Ishikawa (cell line): ENCODE data around the gene DPPA3.

Experiments
- CEBPB ChIP-seq: IDR thresholded peaks from 2 replicates; pipeline ENCODE4 v1.6.1; 2012
- CREB1 ChIP-seq: IDR thresholded peaks from 2 replicates; pipeline ENCODE4 v1.6.1; 2012; ENCODE audit warnings: low read depth
- TAF1 ChIP-seq: IDR thresholded peaks from 2 replicates; pipeline ENCODE4 v1.6.1; 2012; ENCODE audit warnings: low read depth, mild to moderate bottlenecking

GRCh38 chr12:7705846-7706245 is 5.4 kb upstream of the DPPA3 start:
- TF ChIP-seq CEBPB (no peak), CREB1 (no peak), TAF1 (no peak)
